Measurements from ENCODE around the gene EHMT2. TPM values are rescaled to one million over a fixed set of nuclear protein-coding genes. Genes with fewer than 3 reads are reported as not detected.

EHMT2 gene
- total and polyA plus RNA-seq, 2 of the 4 experiments (the other 2 are of a cell fraction) = 38.0 to 51.2 TPM

DNA sequence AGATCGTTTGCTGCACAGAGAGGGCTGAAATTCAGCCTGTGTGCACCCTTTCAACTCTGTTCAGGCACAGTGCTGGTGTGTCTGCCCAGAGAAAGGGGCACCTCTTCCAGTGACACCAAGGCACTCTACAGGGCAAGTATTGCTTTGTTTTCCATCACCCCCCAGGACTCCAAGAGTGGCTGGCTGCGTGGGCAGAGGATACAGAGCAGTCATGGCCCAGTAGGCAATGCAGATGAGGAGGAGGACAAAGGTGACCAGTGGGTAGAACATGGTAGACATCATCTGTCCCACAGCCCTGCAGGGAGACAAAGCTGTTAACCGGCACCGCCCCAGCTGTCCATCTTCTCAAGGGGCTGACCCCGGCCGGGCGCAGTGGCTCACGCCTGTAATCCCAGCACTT lies 28.2 kb downstream of the EHMT2 start:
- ChIA-PET POLR2A (ENCODE audit: unreplicated experiment) (no interaction called here), CTCF (no interaction called here)
- dilution Hi-C loops (cut with HindIII; ENCODE audit: low sequenced_read_pairs, unreplicated experiment) = no loop called here
- H4K5ac ChIP-seq (ENCODE audit: low read depth, low read length) = no peak overlapping the region
- no peak overlapping the region for H2BK20ac ChIP-seq (ENCODE audit: low read depth, low read length)
- H4K20me1 ChIP-seq (ENCODE audit: insufficient read depth, low read length) = no peaks in the 10 kb centered on the region
- H3K27me3 ChIP-seq (ENCODE audit: control insufficient read depth, insufficient read depth, low read length) = no peaks in the 10 kb centered on the region
- ATAC-seq (ENCODE audit: low read depth) = no peak
- no peak overlapping the region; the same call in 1 of the 2 replicates for H3K23ac ChIP-seq (ENCODE audit: low read depth, low read length)
- H3K9ac ChIP-seq (ENCODE audit: low read depth, low read length) = no peak overlapping the region
- H2BK5ac ChIP-seq (ENCODE audit: low read depth, low read length, poor library complexity, severe bottlenecking) = no peak overlapping the region
- in situ Hi-C loops (cut with MboI; ENCODE audit: low sequenced_read_pairs) = no loop called here
- no peak overlapping the region for H2BK120ac ChIP-seq (ENCODE audit: low read depth, low read length)
- no peak for DNase-seq
- H3K9me3 ChIP-seq (ENCODE audit: control insufficient read depth, insufficient read depth, low read length) = no peaks in the 10 kb centered on the region
- H3K4me3 ChIP-seq (ENCODE audit: insufficient read depth, low read depth, low read length) = no peak overlapping the region
- H2AK9ac ChIP-seq (replicated peaks; ENCODE audit: low read depth, low read length, poor library complexity) = no peak overlapping the region
- TF ChIP-seq CHD1 (IDR thresholded peaks at IDR 0.05; ENCODE audit: low read depth, low read length) (no peak), RFX5 (IDR thresholded peaks at IDR 0.05; ENCODE audit: low read depth, low read length) (no peak), NFE2L2 (IDR thresholded peaks at IDR 0.05; ENCODE audit: low read depth, low read length) (no peak), POLR2A (IDR thresholded peaks at IDR 0.05; ENCODE audit: low read depth, low read length) (no peak), SMC3 (IDR thresholded peaks at IDR 0.05; ENCODE audit: low read depth, low read length) (no peak), FOS (IDR thresholded peaks at IDR 0.05; ENCODE audit: low read depth, low read length) (no peak), ELK1 (IDR thresholded peaks at IDR 0.05; ENCODE audit: borderline replicate concordance, low read depth, low read length) (no peak), MXI1 (IDR thresholded peaks at IDR 0.05; ENCODE audit: borderline replicate concordance, low read depth, low read length) (no peak), RCOR1 (IDR thresholded peaks at IDR 0.05; ENCODE audit: insufficient replicate concordance, low read length) (no peak)
- TF ChIP-seq, protein P1, sequence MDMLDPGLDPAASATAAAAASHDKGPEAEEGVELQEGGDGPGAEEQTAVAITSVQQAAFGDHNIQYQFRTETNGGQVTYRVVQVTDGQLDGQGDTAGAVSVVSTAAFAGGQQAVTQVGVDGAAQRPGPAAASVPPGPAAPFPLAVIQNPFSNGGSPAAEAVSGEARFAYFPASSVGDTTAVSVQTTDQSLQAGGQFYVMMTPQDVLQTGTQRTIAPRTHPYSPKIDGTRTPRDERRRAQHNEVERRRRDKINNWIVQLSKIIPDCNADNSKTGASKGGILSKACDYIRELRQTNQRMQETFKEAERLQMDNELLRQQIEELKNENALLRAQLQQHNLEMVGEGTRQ (IDR thresholded peaks at IDR 0.05; ENCODE audit: low read depth, low read length) = no peak
- TF ChIP-seq, protein P2, sequence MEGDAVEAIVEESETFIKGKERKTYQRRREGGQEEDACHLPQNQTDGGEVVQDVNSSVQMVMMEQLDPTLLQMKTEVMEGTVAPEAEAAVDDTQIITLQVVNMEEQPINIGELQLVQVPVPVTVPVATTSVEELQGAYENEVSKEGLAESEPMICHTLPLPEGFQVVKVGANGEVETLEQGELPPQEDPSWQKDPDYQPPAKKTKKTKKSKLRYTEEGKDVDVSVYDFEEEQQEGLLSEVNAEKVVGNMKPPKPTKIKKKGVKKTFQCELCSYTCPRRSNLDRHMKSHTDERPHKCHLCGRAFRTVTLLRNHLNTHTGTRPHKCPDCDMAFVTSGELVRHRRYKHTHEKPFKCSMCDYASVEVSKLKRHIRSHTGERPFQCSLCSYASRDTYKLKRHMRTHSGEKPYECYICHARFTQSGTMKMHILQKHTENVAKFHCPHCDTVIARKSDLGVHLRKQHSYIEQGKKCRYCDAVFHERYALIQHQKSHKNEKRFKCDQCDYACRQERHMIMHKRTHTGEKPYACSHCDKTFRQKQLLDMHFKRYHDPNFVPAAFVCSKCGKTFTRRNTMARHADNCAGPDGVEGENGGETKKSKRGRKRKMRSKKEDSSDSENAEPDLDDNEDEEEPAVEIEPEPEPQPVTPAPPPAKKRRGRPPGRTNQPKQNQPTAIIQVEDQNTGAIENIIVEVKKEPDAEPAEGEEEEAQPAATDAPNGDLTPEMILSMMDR (conservative IDR thresholded peaks at IDR 0.05; ENCODE audit: low read depth, low read length) = no peak
- peaks cover 4% of the 10 kb centered on the region; the same call in 1 of the 2 replicates for H3K4me1 ChIP-seq (ENCODE audit: control insufficient read depth, insufficient read depth, low read length)
- no peaks in the 10 kb centered on the region for H3K36me3 ChIP-seq (ENCODE audit: control insufficient read depth, insufficient read depth, low read length)
- H3K18ac ChIP-seq (ENCODE audit: low read depth, low read length) = no peak overlapping the region
- no peak overlapping the region for H2BK15ac ChIP-seq (ENCODE audit: low read depth, low read length)
- no peak overlapping the region for H2AK5ac ChIP-seq (ENCODE audit: low read depth, low read length)
- H3K4ac ChIP-seq (ENCODE audit: low read depth, low read length) = no peak overlapping the region
- intact Hi-C loops (cut with micrococcal nuclease) = no loop called here
- no peak overlapping the region for H3K56ac ChIP-seq (ENCODE audit: extremely low read depth, insufficient read depth, low read length)
- H4K8ac ChIP-seq (ENCODE audit: low read depth in 2 of 2, low read length in 2 of 2) = no peak overlapping the region
- BruUV-seq (replicated peaks) = no TSS peak
- peaks cover 3% of the 10 kb centered on the region; the same call in 1 of the 2 replicates for H3K9me1 ChIP-seq (ENCODE audit: insufficient read depth, low read length)
- H3K79me1 ChIP-seq (ENCODE audit: low read depth in 1 of 2, low read length in 2 of 2) = peaks cover 0 to 4% of the 10 kb centered on the region in 2 experiments; a peak in 1 of 4 replicates
- no peak overlapping the region for H3K14ac ChIP-seq (replicated peaks; ENCODE audit: low read depth, low read length)
- no peak overlapping the region for H3K4me2 ChIP-seq (ENCODE audit: low read depth, low read length)
- WGBS, 2 experiments (ENCODE audit: extremely low coverage in 2 of 2, insufficient read length in 1 of 2) = 29% methylated on average over 1 of the region's 8 CpGs; no CpG with 5 or more reads in 1 of the 2 experiments
- no peak overlapping the region for H2AFZ ChIP-seq (replicated peaks; ENCODE audit: low read length, poor library complexity)
- no peak overlapping the region for H4K91ac ChIP-seq (ENCODE audit: insufficient read depth, low read depth, low read length)
- no peak overlapping the region for H3K27ac ChIP-seq (ENCODE audit: insufficient read depth, low read length)
